SU-DHL-6 (cell line): ENCODE measurements around the gene SLC6A5.

Source experiments
- EZH2phosphoT487 ChIP-seq: fragments of 200-600 bp; sonication (generic), shearing (Covaris generic); conservative IDR thresholded peaks from 2 replicates; pipeline ENCODE4 v1.6.1; 2018; ENCODE audit warnings: mild to moderate bottlenecking, antibody characterized with exemption, low read length, moderate library complexity, mixed read lengths
- TF ChIP-seq, protein P1 (sequence below): fragments of 200-600 bp; sonication (generic); IDR thresholded peaks from one replicate; pipeline ENCODE4 v1.5.1; 2017; ENCODE audit warnings: antibody characterized with exemption, mild to moderate bottlenecking, low read length, moderate library complexity; ENCODE audit not compliant: insufficient read depth, poor library complexity, severe bottlenecking

- TF ChIP-seq, protein P1, sequence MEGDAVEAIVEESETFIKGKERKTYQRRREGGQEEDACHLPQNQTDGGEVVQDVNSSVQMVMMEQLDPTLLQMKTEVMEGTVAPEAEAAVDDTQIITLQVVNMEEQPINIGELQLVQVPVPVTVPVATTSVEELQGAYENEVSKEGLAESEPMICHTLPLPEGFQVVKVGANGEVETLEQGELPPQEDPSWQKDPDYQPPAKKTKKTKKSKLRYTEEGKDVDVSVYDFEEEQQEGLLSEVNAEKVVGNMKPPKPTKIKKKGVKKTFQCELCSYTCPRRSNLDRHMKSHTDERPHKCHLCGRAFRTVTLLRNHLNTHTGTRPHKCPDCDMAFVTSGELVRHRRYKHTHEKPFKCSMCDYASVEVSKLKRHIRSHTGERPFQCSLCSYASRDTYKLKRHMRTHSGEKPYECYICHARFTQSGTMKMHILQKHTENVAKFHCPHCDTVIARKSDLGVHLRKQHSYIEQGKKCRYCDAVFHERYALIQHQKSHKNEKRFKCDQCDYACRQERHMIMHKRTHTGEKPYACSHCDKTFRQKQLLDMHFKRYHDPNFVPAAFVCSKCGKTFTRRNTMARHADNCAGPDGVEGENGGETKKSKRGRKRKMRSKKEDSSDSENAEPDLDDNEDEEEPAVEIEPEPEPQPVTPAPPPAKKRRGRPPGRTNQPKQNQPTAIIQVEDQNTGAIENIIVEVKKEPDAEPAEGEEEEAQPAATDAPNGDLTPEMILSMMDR = no peak
- no peak for TF ChIP-seq EZH2phosphoT487
These were observed 28.3 kb downstream of the SLC6A5 start for GRCh38 chr11:20627701-20628100.
